Adrenal gland (tissue), 5 donors: Measurements from ENCODE around the gene ICA1.

Experiments used
- POLR2A ChIP-seq, 2 donors: fragments of 450-650 bp; IDR thresholded peaks; one replicate each; pipeline ENCODE4 v1.6.1; 2017; ENCODE audit warnings: antibody characterized with exemption in 2 of 2, mild to moderate bottlenecking in 2 of 2, moderate library complexity in 1 of 2
- TF ChIP-seq, protein P1 (sequence below), 6 experiments: fragments of 450-650 bp in 4 of 6; fragments of 200-600 bp in 2 of 6; sonication (generic) in 1 of 6; IDR thresholded peaks; 1 replicate in 5 of 6; 2 replicates in 1 of 6; pipeline versions ENCODE4 v1.5.1 to v1.8.0; 2016 to 2021; ENCODE audit warnings: antibody characterized with exemption in 6 of 6, mild to moderate bottlenecking in 2 of 6, moderate library complexity in 1 of 6
- donor health status: DM: no; HTN: no; CAD: no.

DNA sequence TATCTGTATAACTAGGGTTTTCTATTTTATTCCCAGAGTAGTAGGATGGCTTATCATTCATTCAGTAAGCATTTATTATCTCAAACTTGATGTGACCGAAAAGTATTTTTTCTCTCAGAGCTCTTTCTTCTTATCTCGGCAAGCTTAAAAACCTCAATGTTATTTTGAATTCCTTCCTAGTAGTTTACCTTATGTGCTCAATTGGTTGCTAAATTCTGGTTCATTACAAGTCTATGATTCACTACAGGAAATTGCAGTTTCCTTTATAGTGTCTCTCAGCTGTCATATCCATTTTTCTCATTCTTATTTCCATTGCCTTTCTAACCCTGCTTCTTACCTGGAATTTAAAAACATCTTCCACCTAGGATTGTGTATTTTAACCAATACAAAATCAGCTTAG, 12.6 kb upstream of the ICA1 start:
- TF ChIP-seq, protein P1, sequence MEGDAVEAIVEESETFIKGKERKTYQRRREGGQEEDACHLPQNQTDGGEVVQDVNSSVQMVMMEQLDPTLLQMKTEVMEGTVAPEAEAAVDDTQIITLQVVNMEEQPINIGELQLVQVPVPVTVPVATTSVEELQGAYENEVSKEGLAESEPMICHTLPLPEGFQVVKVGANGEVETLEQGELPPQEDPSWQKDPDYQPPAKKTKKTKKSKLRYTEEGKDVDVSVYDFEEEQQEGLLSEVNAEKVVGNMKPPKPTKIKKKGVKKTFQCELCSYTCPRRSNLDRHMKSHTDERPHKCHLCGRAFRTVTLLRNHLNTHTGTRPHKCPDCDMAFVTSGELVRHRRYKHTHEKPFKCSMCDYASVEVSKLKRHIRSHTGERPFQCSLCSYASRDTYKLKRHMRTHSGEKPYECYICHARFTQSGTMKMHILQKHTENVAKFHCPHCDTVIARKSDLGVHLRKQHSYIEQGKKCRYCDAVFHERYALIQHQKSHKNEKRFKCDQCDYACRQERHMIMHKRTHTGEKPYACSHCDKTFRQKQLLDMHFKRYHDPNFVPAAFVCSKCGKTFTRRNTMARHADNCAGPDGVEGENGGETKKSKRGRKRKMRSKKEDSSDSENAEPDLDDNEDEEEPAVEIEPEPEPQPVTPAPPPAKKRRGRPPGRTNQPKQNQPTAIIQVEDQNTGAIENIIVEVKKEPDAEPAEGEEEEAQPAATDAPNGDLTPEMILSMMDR (IDR thresholded peaks at IDR 0.05) = no peak
- TF ChIP-seq POLR2A (IDR thresholded peaks at IDR 0.05) = no peak
